Panc1 (cell line): Measurements from ENCODE around the gene ANKMY1.

Experiments
- POLR2AphosphoS5 ChIP-seq: IDR thresholded peaks from 2 replicates; pipeline ENCODE4 v1.6.1; 2012; ENCODE audit warnings: mild to moderate bottlenecking, low read depth, low read length, moderate library complexity
- TCF7L2 ChIP-seq: IDR thresholded peaks from 2 replicates; pipeline ENCODE4 v1.6.1; 2011; ENCODE audit warnings: mild to moderate bottlenecking, low read depth, low read length, inconsistent platforms
- TF ChIP-seq, protein P1 (sequence below): fragments of 450-650 bp; IDR thresholded peaks from 2 replicates; pipeline ENCODE4 v1.5.1; 2017; ENCODE audit warnings: mild to moderate bottlenecking

GRCh38 chr2:240522406-240522805 is 35.4 kb downstream of the ANKMY1 start:
- TF ChIP-seq, protein P1, sequence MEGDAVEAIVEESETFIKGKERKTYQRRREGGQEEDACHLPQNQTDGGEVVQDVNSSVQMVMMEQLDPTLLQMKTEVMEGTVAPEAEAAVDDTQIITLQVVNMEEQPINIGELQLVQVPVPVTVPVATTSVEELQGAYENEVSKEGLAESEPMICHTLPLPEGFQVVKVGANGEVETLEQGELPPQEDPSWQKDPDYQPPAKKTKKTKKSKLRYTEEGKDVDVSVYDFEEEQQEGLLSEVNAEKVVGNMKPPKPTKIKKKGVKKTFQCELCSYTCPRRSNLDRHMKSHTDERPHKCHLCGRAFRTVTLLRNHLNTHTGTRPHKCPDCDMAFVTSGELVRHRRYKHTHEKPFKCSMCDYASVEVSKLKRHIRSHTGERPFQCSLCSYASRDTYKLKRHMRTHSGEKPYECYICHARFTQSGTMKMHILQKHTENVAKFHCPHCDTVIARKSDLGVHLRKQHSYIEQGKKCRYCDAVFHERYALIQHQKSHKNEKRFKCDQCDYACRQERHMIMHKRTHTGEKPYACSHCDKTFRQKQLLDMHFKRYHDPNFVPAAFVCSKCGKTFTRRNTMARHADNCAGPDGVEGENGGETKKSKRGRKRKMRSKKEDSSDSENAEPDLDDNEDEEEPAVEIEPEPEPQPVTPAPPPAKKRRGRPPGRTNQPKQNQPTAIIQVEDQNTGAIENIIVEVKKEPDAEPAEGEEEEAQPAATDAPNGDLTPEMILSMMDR = no peak
- TF ChIP-seq POLR2AphosphoS5 (no peak), TCF7L2 (no peak)
